HG02852 (cell line): ENCODE data around the gene TBC1D26.
"Not testable (repeated sequence)": the region's sequence is repeated elsewhere in the genome, so short reads cannot be mapped to it uniquely, and the experiment has no call there.

ENCODE experiments used
- ATAC-seq: cut with Tn5 transposase; IDR thresholded peaks from one replicate; pipeline ENCODE4 v1.9.1; 2021; ENCODE audit warnings: mild to moderate bottlenecking, moderate library complexity; ENCODE audit not compliant: unreplicated experiment

Gene TBC1D26

DNA sequence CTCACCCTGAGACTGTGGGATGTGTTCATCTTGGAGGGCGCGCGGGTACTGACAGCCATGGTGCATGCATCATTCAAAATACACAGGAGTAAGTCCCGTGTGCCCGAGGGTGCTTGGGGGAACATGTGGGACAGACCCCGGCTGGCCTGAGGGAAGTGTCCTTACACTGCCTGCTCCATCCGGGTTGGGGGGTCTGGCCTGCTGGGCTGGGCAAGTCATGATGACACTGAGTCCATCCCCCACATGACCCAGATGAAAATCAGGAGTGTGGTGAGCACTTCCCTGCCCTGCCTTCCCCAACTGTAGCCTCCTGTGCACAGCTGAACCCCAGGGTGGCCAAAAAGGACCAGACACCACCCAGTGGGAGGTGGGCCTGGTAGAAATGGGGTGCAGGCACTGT, 10.8 kb downstream of the TBC1D26 start:
- ATAC-seq, result no peak

GRCh38 chr17:15744074-15744676, 12.1 kb downstream of the TBC1D26 start:
- ATAC-seq, result no peak

DNA sequence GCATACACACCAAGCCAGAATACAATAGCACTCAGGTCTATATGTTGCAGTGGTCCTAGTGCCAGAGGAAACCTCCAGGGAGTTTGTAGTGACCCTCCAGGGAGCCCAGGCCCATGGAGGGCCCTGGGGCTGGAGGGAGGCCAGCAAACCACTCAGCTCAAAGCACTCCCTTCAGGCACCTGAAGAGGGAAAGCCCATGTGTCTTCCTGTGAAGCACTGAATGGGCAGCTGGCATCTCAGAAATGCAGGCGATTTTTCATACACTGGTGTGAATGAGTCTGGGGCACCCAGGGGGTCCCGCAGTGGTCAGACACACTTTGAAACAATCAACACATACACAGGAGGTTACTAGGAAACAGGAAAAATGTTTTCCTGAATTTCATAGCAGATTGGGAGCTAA, 12.8 kb downstream of the TBC1D26 start:
- ATAC-seq, result no peak

GRCh38 chr17:15749403-15749802, 17.3 kb downstream of the TBC1D26 start:
- not testable (repeated sequence) for ATAC-seq

DNA sequence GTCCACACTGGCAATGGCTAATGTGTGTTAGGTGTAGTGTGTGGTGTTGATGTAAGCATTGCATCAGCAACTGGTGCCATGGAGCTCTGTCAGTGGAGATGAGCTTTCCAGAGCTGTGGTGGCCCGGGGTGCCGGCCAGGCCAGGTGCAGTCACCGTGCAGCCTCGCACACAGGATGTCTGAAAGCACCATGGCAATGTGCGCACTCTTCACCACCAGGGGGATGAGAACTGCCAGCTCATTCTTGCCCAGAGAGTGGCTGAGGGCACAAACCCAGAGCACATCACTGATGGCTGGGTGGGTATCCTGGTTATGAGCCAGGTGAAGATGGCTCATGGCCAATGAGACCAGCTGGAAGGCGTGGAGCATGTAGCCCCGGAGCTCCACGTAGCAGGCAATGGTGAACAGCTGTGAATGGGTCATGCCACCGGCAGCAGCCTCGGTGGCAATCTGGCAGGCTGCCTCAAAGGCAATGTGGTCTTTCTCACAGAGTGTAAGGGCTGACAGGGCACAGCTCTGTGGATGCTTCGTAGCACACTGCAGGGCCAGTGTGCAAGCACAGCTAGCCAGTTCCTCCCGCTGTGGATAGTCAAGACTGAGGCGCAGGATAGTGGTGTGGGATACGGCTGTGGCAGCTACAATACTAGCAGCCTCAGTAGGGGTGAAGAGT, 36.9 kb downstream of the TBC1D26 start:
- ATAC-seq, result not testable (repeated sequence)

- ATAC-seq, result not testable (repeated sequence)
These were observed 38.6 kb downstream of the TBC1D26 start for GRCh38 chr17:15770679-15771078.

GRCh38 chr17:15776871-15777270, 44.8 kb downstream of the TBC1D26 start:
- no peak for ATAC-seq

DNA sequence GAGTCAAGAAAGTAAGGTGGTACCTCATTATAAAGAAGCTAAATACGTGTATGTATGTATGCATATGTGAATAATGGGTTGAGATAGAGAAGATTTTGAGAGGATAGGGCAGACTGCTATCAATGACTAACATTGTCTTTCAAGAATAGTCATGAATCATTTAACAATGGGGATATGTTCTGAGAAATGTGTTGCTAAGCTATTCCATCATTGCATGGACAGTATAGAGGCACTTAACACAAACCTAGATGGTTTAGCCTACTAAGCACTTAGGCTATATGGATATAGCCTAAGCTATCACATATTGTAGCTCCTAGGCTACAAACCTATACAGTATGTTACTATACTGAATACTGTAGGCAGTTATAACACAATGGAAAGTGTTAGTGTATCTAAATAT, 45.2 kb downstream of the TBC1D26 start:
- ATAC-seq, result no peak

DNA sequence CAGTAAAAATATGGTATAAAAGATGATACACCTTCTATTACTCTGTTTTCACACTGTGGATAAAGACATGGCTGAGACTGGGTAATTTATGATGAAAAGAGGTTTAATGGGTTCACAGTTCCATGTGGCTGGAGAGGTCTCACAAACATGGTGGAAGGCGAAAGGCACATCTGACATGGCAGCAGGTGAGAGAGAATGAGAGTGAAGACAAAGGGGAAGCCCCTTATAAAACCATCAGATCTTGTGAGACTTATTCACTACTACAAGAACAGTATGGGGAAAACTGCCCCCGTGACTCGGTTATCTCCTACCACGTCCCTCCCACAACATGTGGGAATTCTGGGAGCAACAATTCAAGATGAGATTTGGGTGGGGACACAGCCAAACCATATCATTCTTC, 45.6 kb downstream of the TBC1D26 start:
- no peak for ATAC-seq

GRCh38 chr17:15779119-15779518, 47.0 kb downstream of the TBC1D26 start:
- ATAC-seq, result no peak

GRCh38 chr17:15780188-15780587, 48.1 kb downstream of the TBC1D26 start:
- no peak for ATAC-seq

GRCh38 chr17:15782866-15783265, 50.8 kb downstream of the TBC1D26 start:
- no peak for ATAC-seq

DNA sequence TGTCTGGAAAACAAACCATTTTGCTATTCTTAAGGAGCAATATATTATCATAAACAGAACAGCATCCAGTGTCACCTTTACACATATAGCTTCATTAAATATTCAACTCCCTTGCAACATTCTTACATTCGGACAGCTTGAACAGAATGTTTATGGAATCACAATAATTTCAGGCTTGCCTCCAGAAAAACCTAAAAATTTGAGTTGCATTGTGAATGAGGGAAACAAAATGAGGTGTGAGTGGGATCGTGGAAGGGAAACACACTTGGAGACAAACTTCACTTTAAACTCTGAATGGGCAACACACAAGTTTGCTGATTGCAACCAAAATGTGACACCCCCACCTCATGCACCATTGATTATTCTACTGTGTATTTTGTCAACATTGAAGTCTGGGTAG, 51.4 kb downstream of the TBC1D26 start:
- no peak for ATAC-seq

DNA sequence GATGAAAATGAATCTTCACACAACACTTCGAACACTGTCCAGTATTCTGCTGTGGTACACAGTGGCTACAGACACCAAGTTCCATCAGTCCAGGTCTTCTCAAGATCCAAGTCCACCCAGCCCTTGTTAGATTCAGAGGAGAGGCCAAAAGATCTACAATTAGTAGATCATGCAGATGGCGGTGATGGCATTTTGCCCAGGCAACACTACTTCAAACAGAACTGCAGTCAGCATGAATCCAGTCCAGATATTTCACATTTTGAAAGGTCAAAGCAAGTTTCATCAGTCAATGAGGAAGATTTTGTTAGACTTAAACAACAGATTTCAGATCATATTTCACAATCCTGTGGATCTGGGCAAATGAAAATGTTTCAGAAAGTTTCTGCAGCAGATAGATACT, 52.3 kb downstream of the TBC1D26 start:
- not testable (repeated sequence) for ATAC-seq

GRCh38 chr17:15787363-15788075, 55.4 kb downstream of the TBC1D26 start:
- ATAC-seq, result not testable (repeated sequence)

DNA sequence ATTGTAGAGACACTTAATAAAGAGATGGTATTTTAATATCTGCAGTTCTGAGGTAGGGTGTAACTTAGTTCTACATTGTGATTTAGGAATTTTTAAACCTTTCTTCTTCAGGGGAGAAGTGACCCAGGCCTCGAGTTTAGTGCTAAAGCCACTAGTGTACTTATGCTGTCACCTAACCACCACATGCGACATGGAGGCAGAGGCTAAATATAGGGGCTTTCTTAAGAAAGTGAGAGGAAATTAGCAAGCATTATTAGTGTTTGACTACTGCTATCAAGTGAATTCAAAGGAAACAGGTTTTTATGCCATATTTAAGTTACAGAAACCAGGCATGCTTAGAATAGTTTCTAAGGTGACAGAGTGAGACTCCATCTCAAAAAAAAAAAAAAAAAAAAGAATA, 56.3 kb downstream of the TBC1D26 start:
- not testable (repeated sequence) for ATAC-seq
